ENCODE data around the gene TDRD9.
A peak's percentile ranks its signal among the peaks of the same experiment; 100 is the strongest.

Gene TDRD9

GRCh38 chr14:104025534-104025933 is 97.3 kb downstream of the TDRD9 start:
- DNase-seq = no peak

GRCh38 chr14:104026024-104026423 is 97.8 kb downstream of the TDRD9 start:
- no peak for DNase-seq

DNA sequence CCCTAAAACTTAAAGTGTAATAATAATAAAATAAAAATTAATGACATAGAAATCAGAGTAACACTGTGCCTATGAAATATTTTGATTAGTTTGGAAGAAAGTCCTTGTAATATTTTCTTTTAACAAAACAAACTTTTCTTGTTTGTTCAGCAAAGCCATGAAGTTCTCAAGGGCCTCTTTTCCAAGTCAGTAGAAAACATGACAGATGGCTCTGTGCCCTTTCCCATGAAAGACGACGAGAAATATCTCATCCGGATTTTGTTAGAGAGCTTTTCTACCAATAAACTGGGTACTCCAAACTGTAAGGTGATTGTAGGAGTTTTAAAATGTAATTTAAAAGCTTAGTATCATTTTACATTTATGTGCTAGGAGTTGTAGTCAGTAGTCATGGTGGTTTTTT is 102.7 kb downstream of the TDRD9 start:
- no peak for DNase-seq

GRCh38 chr14:104031384-104031783 is 103.1 kb downstream of the TDRD9 start:
- no peak for DNase-seq

DNA sequence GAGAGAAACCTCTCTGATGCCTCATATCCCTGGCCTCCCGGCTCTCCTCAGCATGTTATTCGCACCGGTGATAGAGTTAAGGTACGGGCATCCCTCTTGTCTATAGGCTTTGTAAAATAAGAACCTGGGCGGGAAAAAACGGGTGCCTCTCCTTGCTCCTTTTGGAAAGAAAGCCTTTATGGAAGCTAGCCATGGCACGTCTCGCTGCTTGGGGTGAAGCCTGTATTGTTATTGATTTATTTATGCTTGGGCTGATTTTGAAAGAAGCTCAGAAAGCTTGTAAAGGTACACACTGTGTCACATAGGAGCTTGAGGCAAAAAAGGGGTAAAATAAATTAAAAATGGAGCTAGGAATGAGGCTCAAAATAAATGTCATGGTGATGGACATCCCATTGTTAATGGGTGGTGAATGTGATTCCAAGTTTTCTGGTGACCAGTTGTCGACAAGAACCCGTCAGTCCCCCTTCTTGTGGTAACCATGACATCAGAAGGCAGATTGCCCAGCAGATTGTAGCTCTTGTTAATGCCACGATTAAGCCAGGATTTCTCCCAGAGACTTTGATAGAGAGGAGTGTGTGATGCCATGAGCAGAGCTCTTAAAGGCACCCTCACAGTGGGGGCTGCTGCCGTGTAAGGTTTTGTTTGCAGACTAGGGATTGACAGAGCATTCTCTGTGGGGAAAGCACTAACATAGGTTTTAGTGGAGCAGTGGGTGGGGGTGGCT is 106.9 kb downstream of the TDRD9 start:
- no peak for DNase-seq

- DNase-seq = peak in 1 of 58 donors; percentile 35
Observed at GRCh38 chr14:104036212-104036611, 108.0 kb downstream of the TDRD9 start.

DNA sequence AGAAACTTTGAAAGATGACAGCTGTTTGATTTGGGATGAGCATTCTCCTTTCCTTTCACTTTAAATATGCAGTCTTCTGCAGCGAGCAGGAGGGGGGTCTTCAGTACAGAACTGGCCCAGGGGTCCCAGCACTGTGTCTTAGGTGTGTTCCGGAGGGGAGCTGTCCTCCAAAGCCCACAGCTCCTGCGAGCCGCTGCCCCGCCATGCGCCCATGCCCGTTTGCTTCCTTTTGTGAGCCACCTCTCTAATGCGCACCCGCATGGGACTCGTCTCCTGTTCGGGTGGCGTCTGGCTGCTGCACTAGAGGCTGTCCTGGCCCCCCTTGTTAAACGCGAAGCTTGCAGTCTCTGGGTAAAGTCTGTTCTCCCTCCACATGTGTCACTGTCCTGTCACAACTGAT is 108.8 kb downstream of the TDRD9 start:
- no peak for DNase-seq

DNA sequence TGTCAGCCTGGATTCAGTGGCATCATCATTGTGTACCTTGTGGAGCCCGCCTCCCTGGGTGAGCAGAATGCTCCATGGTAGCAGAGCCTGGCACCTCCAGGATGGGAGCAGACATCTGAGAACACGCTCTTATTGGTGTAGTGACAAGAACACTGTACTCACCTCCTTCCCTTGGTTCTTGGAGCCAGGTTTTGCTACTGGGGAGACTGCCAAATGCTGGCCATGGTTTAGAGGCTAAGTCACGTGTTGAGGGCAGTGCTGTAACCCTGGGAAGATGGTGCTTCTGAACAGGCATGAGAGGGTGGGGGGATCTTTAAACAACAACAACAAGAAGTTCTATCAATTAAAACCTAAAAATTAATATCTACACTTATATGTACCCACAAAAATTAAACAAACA is 109.6 kb downstream of the TDRD9 start:
- peak in 3 of 58 donors; percentile 23 to 36 (median 23) for DNase-seq

- no peak for DNase-seq
Observed at GRCh38 chr14:104039214-104039613, 111.0 kb downstream of the TDRD9 start.

- no peak for DNase-seq
Observed at GRCh38 chr14:104040539-104040938, 112.3 kb downstream of the TDRD9 start.

GRCh38 chr14:104041430-104042104 is 113.3 kb downstream of the TDRD9 start:
- DNase-seq = no peak

DNA sequence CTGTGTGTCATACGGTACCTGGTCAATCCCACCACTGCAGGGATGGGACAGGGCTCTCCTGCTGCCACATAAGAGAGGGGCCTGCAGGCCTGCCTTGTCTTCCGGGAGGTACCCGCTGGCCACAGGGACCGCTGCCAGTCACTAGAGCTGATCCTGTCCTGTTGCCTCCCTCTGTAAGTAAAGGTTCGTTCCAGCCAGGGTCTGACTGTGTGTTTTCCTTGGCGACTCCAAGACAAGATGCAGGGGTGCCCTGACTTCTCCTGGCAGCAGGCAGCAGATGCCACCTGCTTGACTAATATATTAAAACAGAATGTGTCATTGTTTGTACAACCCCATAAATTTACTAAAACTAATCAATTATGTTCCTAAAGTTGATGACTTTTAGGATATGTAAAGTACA is 115.8 kb downstream of the TDRD9 start:
- DNase-seq = no peak

GRCh38 chr14:104047761-104048160 is 119.5 kb downstream of the TDRD9 start:
- no peak for DNase-seq

- DNase-seq = peak in 2 of 58 donors; percentile 12 to 38
Observed at GRCh38 chr14:104048758-104049507, 120.7 kb downstream of the TDRD9 start.

DNA sequence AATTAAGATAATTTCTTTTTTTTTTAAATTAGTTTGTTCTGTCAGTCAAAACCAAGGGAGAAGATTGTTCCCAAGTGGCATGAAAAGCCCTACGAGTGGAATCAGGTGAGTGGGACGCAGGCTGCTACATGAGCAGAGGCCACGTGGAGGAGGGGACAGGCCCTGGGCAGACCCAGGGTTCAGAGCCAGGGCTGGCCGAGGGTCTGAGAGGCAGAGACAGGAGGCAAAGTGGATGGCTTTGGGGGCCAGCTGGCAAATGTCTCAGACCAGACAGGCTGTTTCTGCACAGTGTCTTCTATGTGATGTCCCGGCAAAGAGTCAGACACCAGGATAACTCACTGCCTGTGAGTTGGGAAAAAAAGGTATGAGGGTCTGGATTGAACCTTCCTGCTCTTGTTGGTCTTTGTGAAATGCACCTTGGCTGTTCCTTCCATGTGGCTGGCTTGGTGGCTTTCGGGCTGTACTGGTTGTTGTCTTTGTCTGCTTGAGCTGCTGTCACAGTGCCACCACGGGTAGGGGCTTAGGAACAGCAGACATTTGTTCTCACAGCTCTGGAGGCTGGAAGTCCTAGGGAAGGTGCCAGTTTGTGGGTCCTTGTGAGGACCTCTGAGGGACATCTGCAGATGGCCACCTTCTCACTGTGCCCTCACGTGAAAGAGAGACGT is 121.5 kb downstream of the TDRD9 start:
- DNase-seq = peak in 1 of 58 donors; percentile 11

DNA sequence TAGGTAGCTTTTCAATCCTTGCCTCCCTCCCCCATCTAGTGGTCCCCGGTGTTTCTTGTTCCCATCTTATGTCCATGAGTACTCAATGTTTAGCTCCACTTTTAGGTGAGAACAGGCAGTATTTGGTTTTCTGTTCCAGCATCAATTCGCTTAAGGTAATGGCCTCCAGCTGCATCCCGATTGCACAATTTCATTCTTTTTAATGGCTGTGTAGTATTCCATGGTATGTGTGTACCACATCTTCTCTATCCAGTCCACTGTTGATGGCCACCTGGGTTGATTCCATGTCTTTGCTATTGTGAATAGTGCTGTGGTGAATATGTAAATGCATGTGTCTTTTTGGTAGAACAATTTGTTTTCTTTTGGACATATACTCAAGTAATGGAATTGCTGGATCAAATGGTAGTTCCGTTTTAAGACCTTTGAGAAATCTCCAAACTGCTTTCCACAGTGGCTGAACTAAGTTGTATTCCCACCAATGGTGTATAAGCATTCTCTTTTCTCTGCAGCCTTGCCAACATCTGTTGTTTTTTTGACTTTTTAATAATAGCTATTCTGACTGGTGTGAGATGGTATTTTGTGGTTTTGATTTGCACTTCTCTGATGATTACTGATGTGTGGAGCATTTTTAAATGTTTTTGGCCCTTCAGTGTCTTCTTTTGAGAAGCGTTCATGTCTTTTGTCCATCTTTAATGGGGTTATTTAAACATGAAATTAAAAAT is 123.0 kb downstream of the TDRD9 start:
- DNase-seq = no peak

- no peak for DNase-seq
Observed at GRCh38 chr14:104054222-104054905, 126.1 kb downstream of the TDRD9 start.

GRCh38 chr14:104062281-104062680 is 134.0 kb downstream of the TDRD9 start:
- no peak for DNase-seq

- DNase-seq = no peak
Observed at GRCh38 chr14:104064003-104064402, 135.7 kb downstream of the TDRD9 start.

- no peak for DNase-seq
Observed at GRCh38 chr14:104066279-104066678, 138.0 kb downstream of the TDRD9 start.
